Measurements from ENCODE around the gene KPNA1.

DNA sequence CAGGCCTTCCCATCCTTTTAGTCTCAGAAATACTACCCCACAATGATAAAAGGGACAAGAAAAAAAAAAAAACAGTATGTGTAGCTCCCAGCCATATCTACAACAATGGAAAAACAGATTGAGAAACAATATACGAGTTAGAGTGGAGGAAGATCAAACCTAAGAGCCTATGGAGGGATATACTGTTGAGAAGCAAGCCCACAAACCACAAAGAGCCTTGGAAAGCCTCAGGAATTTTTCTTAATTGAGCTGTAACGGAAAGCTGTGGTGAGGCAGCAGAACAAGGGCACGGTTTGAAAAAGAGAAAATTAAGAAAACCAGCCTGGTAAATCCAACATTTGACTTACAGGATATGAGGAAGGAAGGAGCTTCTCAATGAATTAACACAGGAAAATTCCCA lies 21.4 kb downstream of the KPNA1 start:
- TF ChIP-seq, protein P1, sequence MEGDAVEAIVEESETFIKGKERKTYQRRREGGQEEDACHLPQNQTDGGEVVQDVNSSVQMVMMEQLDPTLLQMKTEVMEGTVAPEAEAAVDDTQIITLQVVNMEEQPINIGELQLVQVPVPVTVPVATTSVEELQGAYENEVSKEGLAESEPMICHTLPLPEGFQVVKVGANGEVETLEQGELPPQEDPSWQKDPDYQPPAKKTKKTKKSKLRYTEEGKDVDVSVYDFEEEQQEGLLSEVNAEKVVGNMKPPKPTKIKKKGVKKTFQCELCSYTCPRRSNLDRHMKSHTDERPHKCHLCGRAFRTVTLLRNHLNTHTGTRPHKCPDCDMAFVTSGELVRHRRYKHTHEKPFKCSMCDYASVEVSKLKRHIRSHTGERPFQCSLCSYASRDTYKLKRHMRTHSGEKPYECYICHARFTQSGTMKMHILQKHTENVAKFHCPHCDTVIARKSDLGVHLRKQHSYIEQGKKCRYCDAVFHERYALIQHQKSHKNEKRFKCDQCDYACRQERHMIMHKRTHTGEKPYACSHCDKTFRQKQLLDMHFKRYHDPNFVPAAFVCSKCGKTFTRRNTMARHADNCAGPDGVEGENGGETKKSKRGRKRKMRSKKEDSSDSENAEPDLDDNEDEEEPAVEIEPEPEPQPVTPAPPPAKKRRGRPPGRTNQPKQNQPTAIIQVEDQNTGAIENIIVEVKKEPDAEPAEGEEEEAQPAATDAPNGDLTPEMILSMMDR (IDR thresholded peaks at IDR 0.05) = no peak
- no peak for TF ChIP-seq POLR2A (IDR thresholded peaks at IDR 0.05)

All from heart left ventricle (tissue), 13 donors.